ENCODE results near the gene PKIG.

The PKIG gene

GRCh38 chr20:44536175-44536574 lies 46.2 kb upstream of the PKIG start:
- peaks cover 36% of the 10 kb centered on the region for H3K4me1 ChIP-seq (ENCODE audit: insufficient read depth, low read length, poor library complexity, severe bottlenecking)
- H3K4me3 ChIP-seq (ENCODE audit: low read length, poor library complexity, severe bottlenecking), result no peak overlapping the region
- H2AFZ ChIP-seq (ENCODE audit: low read length), result no peak overlapping the region
- H4K20me1 ChIP-seq (ENCODE audit: insufficient read depth, low read length, poor library complexity, severe bottlenecking), result no peaks in the 10 kb centered on the region
- no peaks in the 10 kb centered on the region for H3K9me3 ChIP-seq (ENCODE audit: insufficient read depth, low read depth, low read length)
- H3K27me3 ChIP-seq (ENCODE audit: insufficient read depth, low read length, poor library complexity, severe bottlenecking), result no peaks in the 10 kb centered on the region
- peak overlapping the region; percentile 39 for H3K4me2 ChIP-seq (ENCODE audit: low read depth, low read length, poor library complexity, severe bottlenecking)
- H3K9ac ChIP-seq (ENCODE audit: low read depth, low read length, poor library complexity, severe bottlenecking), result no peak overlapping the region
- peaks cover 17% of the 10 kb centered on the region; the same call in 1 of the 2 replicates for H3K79me2 ChIP-seq (ENCODE audit: insufficient read depth, low read length)
- no peaks in the 10 kb centered on the region for H3K36me3 ChIP-seq (ENCODE audit: insufficient read depth, low read length)
- TF ChIP-seq, protein P1, sequence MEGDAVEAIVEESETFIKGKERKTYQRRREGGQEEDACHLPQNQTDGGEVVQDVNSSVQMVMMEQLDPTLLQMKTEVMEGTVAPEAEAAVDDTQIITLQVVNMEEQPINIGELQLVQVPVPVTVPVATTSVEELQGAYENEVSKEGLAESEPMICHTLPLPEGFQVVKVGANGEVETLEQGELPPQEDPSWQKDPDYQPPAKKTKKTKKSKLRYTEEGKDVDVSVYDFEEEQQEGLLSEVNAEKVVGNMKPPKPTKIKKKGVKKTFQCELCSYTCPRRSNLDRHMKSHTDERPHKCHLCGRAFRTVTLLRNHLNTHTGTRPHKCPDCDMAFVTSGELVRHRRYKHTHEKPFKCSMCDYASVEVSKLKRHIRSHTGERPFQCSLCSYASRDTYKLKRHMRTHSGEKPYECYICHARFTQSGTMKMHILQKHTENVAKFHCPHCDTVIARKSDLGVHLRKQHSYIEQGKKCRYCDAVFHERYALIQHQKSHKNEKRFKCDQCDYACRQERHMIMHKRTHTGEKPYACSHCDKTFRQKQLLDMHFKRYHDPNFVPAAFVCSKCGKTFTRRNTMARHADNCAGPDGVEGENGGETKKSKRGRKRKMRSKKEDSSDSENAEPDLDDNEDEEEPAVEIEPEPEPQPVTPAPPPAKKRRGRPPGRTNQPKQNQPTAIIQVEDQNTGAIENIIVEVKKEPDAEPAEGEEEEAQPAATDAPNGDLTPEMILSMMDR (conservative IDR thresholded peaks at IDR 0.05; ENCODE audit: low read length), result no peak
- TF ChIP-seq EZH2phosphoT487 (IDR thresholded peaks at IDR 0.05; ENCODE audit: borderline replicate concordance), result no peak
- H3F3A ChIP-seq (ENCODE audit: low read depth), result peaks cover 6% of the 10 kb centered on the region; the same call in 1 of the 2 replicates
- H3K9me2 ChIP-seq (replicated peaks; ENCODE audit: low read depth, low read length), result no peaks in the 10 kb centered on the region

DNA sequence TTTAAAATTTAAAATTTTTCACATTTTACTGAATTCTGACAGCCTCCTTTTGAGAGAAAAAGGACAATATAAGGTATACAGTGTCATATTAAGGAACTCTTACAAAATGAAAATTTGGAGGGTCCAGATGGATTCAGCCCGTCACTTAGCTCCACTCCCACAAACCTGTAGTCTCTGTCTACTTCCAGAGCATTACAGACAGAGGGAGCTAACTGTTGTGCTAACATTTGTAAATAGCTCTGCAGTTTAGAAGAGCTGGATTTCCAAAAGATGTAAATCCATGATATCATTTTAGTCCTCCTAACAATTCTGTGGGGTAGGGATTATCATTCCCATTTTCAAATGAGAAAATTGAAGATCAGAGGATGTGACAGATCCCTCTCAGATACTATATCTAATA lies 44.4 kb upstream of the PKIG start:
- H3K9ac ChIP-seq (ENCODE audit: low read depth, low read length, poor library complexity, severe bottlenecking), result no peak overlapping the region
- no peaks in the 10 kb centered on the region for H4K20me1 ChIP-seq (ENCODE audit: insufficient read depth, low read length, poor library complexity, severe bottlenecking)
- no peaks in the 10 kb centered on the region for H3K36me3 ChIP-seq (ENCODE audit: insufficient read depth, low read length)
- peaks cover 9% of the 10 kb centered on the region; the same call in 1 of the 2 replicates for H3K79me2 ChIP-seq (ENCODE audit: insufficient read depth, low read length)
- H3F3A ChIP-seq (ENCODE audit: low read depth), result peaks cover 6% of the 10 kb centered on the region; the same call in 1 of the 2 replicates
- peaks cover 31% of the 10 kb centered on the region for H3K4me1 ChIP-seq (ENCODE audit: insufficient read depth, low read length, poor library complexity, severe bottlenecking)
- TF ChIP-seq, protein P1 (conservative IDR thresholded peaks at IDR 0.05; ENCODE audit: low read length), result 0 out of 2 replicates have a peak, but pooled peaks have one; percentile 13
- no peak for TF ChIP-seq EZH2phosphoT487 (IDR thresholded peaks at IDR 0.05; ENCODE audit: borderline replicate concordance)
- H3K9me2 ChIP-seq (replicated peaks; ENCODE audit: low read depth, low read length), result no peaks in the 10 kb centered on the region
- H3K27me3 ChIP-seq (ENCODE audit: insufficient read depth, low read length, poor library complexity, severe bottlenecking), result no peaks in the 10 kb centered on the region
- no peak overlapping the region for H3K4me3 ChIP-seq (ENCODE audit: low read length, poor library complexity, severe bottlenecking)
- H3K4me2 ChIP-seq (ENCODE audit: low read depth, low read length, poor library complexity, severe bottlenecking), result no peak overlapping the region
- H3K9me3 ChIP-seq (ENCODE audit: insufficient read depth, low read depth, low read length), result no peaks in the 10 kb centered on the region
- H2AFZ ChIP-seq (ENCODE audit: low read length), result no peak overlapping the region

DNA sequence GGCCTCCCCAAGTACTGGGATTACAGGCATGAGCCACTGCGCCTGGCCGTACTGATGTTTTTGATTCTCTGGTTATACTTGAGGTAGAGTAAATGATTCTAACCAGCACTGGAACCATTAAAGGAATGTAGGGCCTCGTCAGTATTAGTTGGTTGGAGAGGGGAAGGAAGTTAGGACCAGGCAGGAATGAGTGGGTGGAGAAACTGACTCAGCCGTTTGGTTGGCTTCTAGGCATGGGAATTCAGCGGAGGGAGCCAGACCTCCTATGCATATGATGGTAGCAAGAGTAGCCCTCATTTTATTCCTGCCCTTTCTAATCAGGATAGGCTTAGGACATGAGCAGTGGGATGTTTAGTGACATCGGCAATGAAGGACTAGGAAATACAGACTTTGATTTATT lies 41.5 kb upstream of the PKIG start:
- TF ChIP-seq EZH2phosphoT487 (IDR thresholded peaks at IDR 0.05; ENCODE audit: borderline replicate concordance), result no peak
- TF ChIP-seq, protein P1 (conservative IDR thresholded peaks at IDR 0.05; ENCODE audit: low read length), result no peak
- H3K4me3 ChIP-seq (ENCODE audit: low read length, poor library complexity, severe bottlenecking), result no peak overlapping the region
- H3K4me1 ChIP-seq (ENCODE audit: insufficient read depth, low read length, poor library complexity, severe bottlenecking), result peaks cover 34% of the 10 kb centered on the region
- no peaks in the 10 kb centered on the region; the same call in 1 of the 2 replicates for H3F3A ChIP-seq (ENCODE audit: low read depth)
- no peak overlapping the region for H3K9ac ChIP-seq (ENCODE audit: low read depth, low read length, poor library complexity, severe bottlenecking)
- H3K27me3 ChIP-seq (ENCODE audit: insufficient read depth, low read length, poor library complexity, severe bottlenecking), result no peaks in the 10 kb centered on the region
- H4K20me1 ChIP-seq (ENCODE audit: insufficient read depth, low read length, poor library complexity, severe bottlenecking), result no peaks in the 10 kb centered on the region
- no peaks in the 10 kb centered on the region for H3K9me3 ChIP-seq (ENCODE audit: insufficient read depth, low read depth, low read length)
- peaks cover 12% of the 10 kb centered on the region; the same call in 1 of the 2 replicates for H3K79me2 ChIP-seq (ENCODE audit: insufficient read depth, low read length)
- no peak overlapping the region for H2AFZ ChIP-seq (ENCODE audit: low read length)
- H3K4me2 ChIP-seq (ENCODE audit: low read depth, low read length, poor library complexity, severe bottlenecking), result no peak overlapping the region
- H3K9me2 ChIP-seq (replicated peaks; ENCODE audit: low read depth, low read length), result no peaks in the 10 kb centered on the region
- H3K36me3 ChIP-seq (ENCODE audit: insufficient read depth, low read length), result no peaks in the 10 kb centered on the region

Data from Loucy (cell line).